ENCODE data around the gene DLGAP3. TPM values are rescaled to one million over a fixed set of nuclear protein-coding genes. Genes with fewer than 3 reads are reported as not detected.

The DLGAP3 gene
- total and polyA plus RNA-seq, 2 of the 13 experiments (the other 11 are each of a cell fraction or from before 2014, with no cell fraction given): 0.03 to 0.04 TPM

DNA sequence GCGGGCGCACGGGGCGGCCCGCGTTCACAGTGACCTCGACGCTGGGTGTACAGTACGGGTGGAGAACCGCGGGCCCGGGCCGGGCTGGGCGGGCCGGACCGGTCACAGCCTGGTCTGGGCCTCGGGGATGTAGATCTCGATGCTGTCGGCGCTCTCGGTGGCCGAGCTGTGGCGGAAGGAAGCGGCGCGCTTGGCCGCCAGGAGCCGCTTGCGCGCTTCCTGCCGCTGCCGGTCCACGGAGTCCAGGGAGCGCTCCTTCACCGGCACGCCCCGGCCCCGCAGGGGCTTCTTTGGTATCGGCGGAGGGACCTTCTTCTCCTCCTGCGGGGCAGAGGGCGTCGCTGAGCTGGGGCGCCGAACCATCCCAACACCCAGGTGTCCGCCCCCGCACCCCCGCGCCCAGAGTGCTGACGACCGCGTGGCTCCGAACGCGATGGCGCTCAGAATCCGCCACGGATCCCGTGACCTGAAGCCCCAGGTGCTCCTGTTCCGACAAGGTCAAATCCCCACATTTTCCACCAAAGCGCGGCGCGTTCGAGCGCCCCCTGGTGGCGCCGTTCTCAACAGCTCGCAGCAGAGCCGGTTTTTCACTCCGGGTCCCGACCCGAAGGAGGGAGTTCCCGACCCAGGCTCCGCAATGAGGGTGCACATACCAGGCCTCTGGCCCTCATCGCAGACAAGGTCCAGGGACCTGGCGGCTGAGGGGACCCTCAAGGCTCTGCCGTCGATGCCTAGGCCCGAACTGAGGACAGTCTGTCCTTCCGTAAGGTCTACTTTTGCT, 63.3 kb downstream of the DLGAP3 start (continued):
- TF ChIP-seq MAZ (IDR thresholded peaks at IDR 0.05; ENCODE audit: borderline replicate concordance, low read depth, low read length): no peak
- no peak for TF ChIP-seq MAZ (CRISPR knock-in tag; IDR thresholded peaks at IDR 0.05; ENCODE audit: low read depth)
- no peak for TF ChIP-seq ZSCAN25 (CRISPR knock-in tag; IDR thresholded peaks at IDR 0.05)
- no peak for TF ChIP-seq FIP1L1 (IDR thresholded peaks at IDR 0.05; ENCODE audit: borderline replicate concordance, insufficient read depth, low read depth, low read length)
- TF ChIP-seq NAIF1 (CRISPR knock-in tag; IDR thresholded peaks at IDR 0.05; ENCODE audit: borderline replicate concordance): no peak
- no peak; the same call in 1 of the 2 replicates for TF ChIP-seq FOXO1 (CRISPR knock-in tag; IDR thresholded peaks at IDR 0.05)
- TF ChIP-seq GTF2F1 (IDR thresholded peaks at IDR 0.05; ENCODE audit: low read length): no peak
- no peak for TF ChIP-seq TMF1 (CRISPR knock-in tag; IDR thresholded peaks at IDR 0.05; ENCODE audit: low read depth)
- no peak for TF ChIP-seq U2AF2 (IDR thresholded peaks at IDR 0.05; ENCODE audit: low read depth, low read length)
- TF ChIP-seq, protein P1, sequence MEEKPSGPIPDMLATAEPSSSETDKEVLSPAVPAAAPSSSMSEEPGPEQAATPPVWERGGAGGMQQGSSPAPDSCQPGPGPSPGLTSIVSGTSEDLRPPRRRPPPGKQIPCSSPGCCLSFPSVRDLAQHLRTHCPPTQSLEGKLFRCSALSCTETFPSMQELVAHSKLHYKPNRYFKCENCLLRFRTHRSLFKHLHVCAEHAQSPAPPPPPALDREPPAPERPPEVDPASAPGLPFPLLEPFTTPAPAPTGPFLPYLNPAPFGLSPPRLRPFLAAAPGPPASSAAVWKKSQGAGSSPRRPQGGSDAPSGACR (CRISPR knock-in tag; IDR thresholded peaks at IDR 0.05): no peak
- TF ChIP-seq MTF2 (CRISPR knock-in tag; IDR thresholded peaks at IDR 0.05; ENCODE audit: borderline replicate concordance): no peak
- TF ChIP-seq CC2D1A (CRISPR knock-in tag; IDR thresholded peaks at IDR 0.05): no peak
- no peak for TF ChIP-seq RARG (CRISPR knock-in tag; IDR thresholded peaks at IDR 0.05; ENCODE audit: low read depth)
- TF ChIP-seq, protein P2, sequence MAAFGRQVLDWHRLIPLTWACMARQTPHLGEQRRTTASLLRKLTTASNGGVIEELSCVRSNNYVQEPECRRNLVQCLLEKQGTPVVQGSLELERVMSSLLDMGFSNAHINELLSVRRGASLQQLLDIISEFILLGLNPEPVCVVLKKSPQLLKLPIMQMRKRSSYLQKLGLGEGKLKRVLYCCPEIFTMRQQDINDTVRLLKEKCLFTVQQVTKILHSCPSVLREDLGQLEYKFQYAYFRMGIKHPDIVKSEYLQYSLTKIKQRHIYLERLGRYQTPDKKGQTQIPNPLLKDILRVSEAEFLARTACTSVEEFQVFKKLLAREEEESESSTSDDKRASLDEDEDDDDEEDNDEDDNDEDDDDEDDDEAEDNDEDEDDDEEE (CRISPR knock-in tag; IDR thresholded peaks at IDR 0.05): no peak
- no peak for TF ChIP-seq MAFF (IDR thresholded peaks at IDR 0.05; ENCODE audit: low read depth, low read length)
- TF ChIP-seq ZSCAN9 (CRISPR knock-in tag; IDR thresholded peaks at IDR 0.05; ENCODE audit: borderline replicate concordance): no peak
- TF ChIP-seq ZNF343 (CRISPR knock-in tag; IDR thresholded peaks at IDR 0.05): no peak
- TF ChIP-seq NR2F6 (IDR thresholded peaks at IDR 0.05): peak; percentile 27; the same call in 1 of the 2 replicates
- TF ChIP-seq NR2F6 (CRISPR knock-in tag; IDR thresholded peaks at IDR 0.05): peak; percentile 45; the same call in 1 of the 2 replicates
- no peak for TF ChIP-seq TOPORS (CRISPR knock-in tag; IDR thresholded peaks at IDR 0.05)
- TF ChIP-seq, protein P3, sequence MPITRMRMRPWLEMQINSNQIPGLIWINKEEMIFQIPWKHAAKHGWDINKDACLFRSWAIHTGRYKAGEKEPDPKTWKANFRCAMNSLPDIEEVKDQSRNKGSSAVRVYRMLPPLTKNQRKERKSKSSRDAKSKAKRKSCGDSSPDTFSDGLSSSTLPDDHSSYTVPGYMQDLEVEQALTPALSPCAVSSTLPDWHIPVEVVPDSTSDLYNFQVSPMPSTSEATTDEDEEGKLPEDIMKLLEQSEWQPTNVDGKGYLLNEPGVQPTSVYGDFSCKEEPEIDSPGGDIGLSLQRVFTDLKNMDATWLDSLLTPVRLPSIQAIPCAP (CRISPR knock-in tag; IDR thresholded peaks at IDR 0.05; ENCODE audit: low read depth): no peak
- TF ChIP-seq, protein P4, sequence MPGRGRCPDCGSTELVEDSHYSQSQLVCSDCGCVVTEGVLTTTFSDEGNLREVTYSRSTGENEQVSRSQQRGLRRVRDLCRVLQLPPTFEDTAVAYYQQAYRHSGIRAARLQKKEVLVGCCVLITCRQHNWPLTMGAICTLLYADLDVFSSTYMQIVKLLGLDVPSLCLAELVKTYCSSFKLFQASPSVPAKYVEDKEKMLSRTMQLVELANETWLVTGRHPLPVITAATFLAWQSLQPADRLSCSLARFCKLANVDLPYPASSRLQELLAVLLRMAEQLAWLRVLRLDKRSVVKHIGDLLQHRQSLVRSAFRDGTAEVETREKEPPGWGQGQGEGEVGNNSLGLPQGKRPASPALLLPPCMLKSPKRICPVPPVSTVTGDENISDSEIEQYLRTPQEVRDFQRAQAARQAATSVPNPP (CRISPR knock-in tag; IDR thresholded peaks at IDR 0.05): no peak
- TF ChIP-seq SALL1 (CRISPR knock-in tag; IDR thresholded peaks at IDR 0.05): peak; percentile 64; the same call in 1 of the 2 replicates
- no peak; the same call in 1 of the 2 replicates for TF ChIP-seq REPIN1 (CRISPR knock-in tag; IDR thresholded peaks at IDR 0.05; ENCODE audit: borderline replicate concordance, low read depth)
- no peak for TF ChIP-seq HCFC1 (IDR thresholded peaks at IDR 0.05; ENCODE audit: low read depth, low read length)

Data from HepG2 (cell line).